ENCODE results near the gene RNF169.

- TF ChIP-seq CTCF (IDR thresholded peaks at IDR 0.05) (no peak), POLR2A (IDR thresholded peaks at IDR 0.05) (no peak)
These were observed 91.3 kb downstream of the RNF169 start for GRCh38 chr11:74839971-74840370.
